ENCODE results near the gene FAR1.

FAR1 gene

DNA sequence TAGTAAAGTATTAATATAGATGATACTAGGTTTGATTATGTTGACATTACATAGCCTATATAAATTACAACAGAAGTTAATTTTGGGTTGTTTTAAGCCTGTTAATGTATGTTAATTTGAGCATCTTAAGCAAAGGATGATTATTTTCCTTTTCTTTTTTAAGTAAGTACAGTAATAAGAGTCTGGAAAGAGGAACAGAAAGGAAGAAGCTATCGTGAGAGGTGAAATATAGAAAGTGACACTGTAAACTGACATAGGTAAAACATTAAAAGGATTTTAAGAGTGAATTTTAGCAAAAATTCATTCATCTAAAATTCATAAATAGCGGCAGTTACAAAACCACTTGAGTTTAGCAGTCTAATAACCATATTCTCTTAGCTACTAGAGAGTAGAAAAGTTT is 45.5 kb downstream of the FAR1 start:
- no peaks in the 10 kb centered on the region for H4K20me1 ChIP-seq (ENCODE audit: insufficient read depth)
- no peak overlapping the region for H2AFZ ChIP-seq (ENCODE audit: low read depth)
- TF ChIP-seq, protein P1, sequence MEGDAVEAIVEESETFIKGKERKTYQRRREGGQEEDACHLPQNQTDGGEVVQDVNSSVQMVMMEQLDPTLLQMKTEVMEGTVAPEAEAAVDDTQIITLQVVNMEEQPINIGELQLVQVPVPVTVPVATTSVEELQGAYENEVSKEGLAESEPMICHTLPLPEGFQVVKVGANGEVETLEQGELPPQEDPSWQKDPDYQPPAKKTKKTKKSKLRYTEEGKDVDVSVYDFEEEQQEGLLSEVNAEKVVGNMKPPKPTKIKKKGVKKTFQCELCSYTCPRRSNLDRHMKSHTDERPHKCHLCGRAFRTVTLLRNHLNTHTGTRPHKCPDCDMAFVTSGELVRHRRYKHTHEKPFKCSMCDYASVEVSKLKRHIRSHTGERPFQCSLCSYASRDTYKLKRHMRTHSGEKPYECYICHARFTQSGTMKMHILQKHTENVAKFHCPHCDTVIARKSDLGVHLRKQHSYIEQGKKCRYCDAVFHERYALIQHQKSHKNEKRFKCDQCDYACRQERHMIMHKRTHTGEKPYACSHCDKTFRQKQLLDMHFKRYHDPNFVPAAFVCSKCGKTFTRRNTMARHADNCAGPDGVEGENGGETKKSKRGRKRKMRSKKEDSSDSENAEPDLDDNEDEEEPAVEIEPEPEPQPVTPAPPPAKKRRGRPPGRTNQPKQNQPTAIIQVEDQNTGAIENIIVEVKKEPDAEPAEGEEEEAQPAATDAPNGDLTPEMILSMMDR (conservative IDR thresholded peaks at IDR 0.05; ENCODE audit: low read depth, low read length), result no peak
- no peak overlapping the region for H3K9ac ChIP-seq
- no peak overlapping the region for H3K27ac ChIP-seq
- H3K4me3 ChIP-seq (IDR thresholded peaks at IDR 0.05; ENCODE audit: insufficient read depth, low read depth, low read length), result no peak overlapping the region
- peaks cover 4% of the 10 kb centered on the region for H3K36me3 ChIP-seq (ENCODE audit: insufficient read depth)
- no peaks in the 10 kb centered on the region for H3K79me2 ChIP-seq (ENCODE audit: insufficient read depth, low read depth)
- H3K4me2 ChIP-seq, result no peak overlapping the region
- no peaks in the 10 kb centered on the region for H3K4me1 ChIP-seq (ENCODE audit: low read depth, poor library complexity, severe bottlenecking)
- no peaks in the 10 kb centered on the region for H3K27me3 ChIP-seq (ENCODE audit: insufficient read depth, low read depth)

DNA sequence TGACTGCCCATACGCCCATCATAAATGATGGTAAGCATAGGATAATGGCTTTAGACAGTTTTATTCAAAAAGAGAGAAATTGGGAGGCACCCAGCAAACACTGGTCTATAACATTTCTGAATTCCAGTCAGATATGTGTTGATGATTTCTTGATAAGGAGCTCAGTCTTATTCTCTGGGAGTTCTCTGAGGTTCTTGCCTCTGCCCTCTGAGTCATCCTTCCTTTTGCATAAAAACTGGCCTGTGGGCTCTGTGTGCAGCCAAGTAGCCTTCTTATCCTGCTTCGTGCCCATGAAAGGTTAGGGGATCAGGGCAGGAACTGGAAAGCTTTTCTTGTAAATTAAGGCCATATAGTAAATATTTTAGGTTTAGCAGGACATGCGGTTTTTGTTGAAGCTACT is 48.9 kb downstream of the FAR1 start:
- H3K4me3 ChIP-seq (IDR thresholded peaks at IDR 0.05; ENCODE audit: insufficient read depth, low read depth, low read length), result no peak overlapping the region

DNA sequence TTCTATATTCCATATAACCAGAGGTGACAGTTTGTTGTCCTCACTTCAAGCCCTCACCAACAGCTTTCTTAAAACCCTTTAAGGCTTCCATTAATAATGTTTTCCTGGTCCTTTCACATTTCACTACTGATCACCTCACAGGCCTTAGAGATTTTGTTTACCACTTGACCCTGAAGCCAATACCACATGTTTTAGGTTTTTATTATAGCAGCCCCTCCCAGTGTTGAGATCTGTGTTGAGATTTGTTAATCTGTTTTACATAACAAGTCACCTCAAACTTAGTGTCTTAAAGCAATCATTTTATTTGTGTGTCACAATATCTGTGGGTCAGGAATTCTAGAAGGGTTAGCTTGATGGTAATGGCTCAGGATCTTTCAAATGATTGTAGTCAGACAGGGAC is 49.9 kb downstream of the FAR1 start:
- no peak overlapping the region for H2AFZ ChIP-seq (ENCODE audit: low read depth)
- H3K27me3 ChIP-seq (ENCODE audit: insufficient read depth, low read depth), result no peaks in the 10 kb centered on the region
- TF ChIP-seq, protein P1 (conservative IDR thresholded peaks at IDR 0.05; ENCODE audit: low read depth, low read length), result no peak
- no peak overlapping the region for H3K27ac ChIP-seq
- no peaks in the 10 kb centered on the region for H3K79me2 ChIP-seq (ENCODE audit: insufficient read depth, low read depth)
- H3K4me2 ChIP-seq, result no peak overlapping the region
- no peaks in the 10 kb centered on the region for H4K20me1 ChIP-seq (ENCODE audit: insufficient read depth)
- no peak overlapping the region for H3K4me3 ChIP-seq (IDR thresholded peaks at IDR 0.05; ENCODE audit: insufficient read depth, low read depth, low read length)
- H3K9ac ChIP-seq, result no peak overlapping the region
- H3K4me1 ChIP-seq (ENCODE audit: low read depth, poor library complexity, severe bottlenecking), result no peaks in the 10 kb centered on the region
- no peaks in the 10 kb centered on the region; the same call in 1 of the 2 replicates for H3K36me3 ChIP-seq (ENCODE audit: insufficient read depth)

More for the DNA sequence above, 48.9 kb downstream of the FAR1 start:
- H3K27ac ChIP-seq, result no peak overlapping the region
- H3K4me2 ChIP-seq, result no peak overlapping the region
- H3K27me3 ChIP-seq (ENCODE audit: insufficient read depth, low read depth), result no peaks in the 10 kb centered on the region
- H4K20me1 ChIP-seq (ENCODE audit: insufficient read depth), result no peaks in the 10 kb centered on the region
- H3K36me3 ChIP-seq (ENCODE audit: insufficient read depth), result no peaks in the 10 kb centered on the region; the same call in 1 of the 2 replicates
- no peak overlapping the region for H2AFZ ChIP-seq (ENCODE audit: low read depth)
- no peaks in the 10 kb centered on the region for H3K79me2 ChIP-seq (ENCODE audit: insufficient read depth, low read depth)
- H3K9ac ChIP-seq, result no peak overlapping the region
- H3K4me1 ChIP-seq (ENCODE audit: low read depth, poor library complexity, severe bottlenecking), result no peaks in the 10 kb centered on the region
- TF ChIP-seq, protein P1 (conservative IDR thresholded peaks at IDR 0.05; ENCODE audit: low read depth, low read length), result no peak

DNA sequence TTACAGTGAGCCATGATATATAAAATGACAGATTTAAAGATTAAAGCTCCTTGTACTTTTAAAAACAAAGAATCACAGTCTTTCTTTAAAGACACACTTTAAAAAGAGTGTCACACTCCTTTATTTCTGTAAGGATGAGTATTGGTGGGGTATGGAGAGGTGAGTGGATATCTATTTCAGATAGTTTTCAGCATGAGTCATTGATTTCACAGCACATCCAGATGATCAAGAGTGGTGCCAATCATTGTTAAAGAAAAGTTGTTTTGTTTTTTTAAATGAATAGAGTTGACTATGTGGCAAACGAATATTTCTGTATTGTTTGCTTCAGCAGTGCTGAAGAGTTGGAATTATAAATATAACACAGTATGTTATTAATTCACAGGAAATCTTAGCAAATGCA is 52.5 kb downstream of the FAR1 start:
- no peak overlapping the region for H2AFZ ChIP-seq (ENCODE audit: low read depth)
- H3K4me3 ChIP-seq (IDR thresholded peaks at IDR 0.05; ENCODE audit: insufficient read depth, low read depth, low read length), result no peak overlapping the region
- no peaks in the 10 kb centered on the region; the same call in 1 of the 2 replicates for H4K20me1 ChIP-seq (ENCODE audit: insufficient read depth)
- H3K4me2 ChIP-seq, result no peak overlapping the region
- no peak overlapping the region for H3K27ac ChIP-seq
- no peak overlapping the region; the same call in 1 of the 2 replicates for H3K9ac ChIP-seq
- no peaks in the 10 kb centered on the region for H3K36me3 ChIP-seq (ENCODE audit: insufficient read depth)
- TF ChIP-seq, protein P1 (conservative IDR thresholded peaks at IDR 0.05; ENCODE audit: low read depth, low read length), result no peak
- H3K27me3 ChIP-seq (ENCODE audit: insufficient read depth, low read depth), result no peaks in the 10 kb centered on the region
- H3K79me2 ChIP-seq (ENCODE audit: insufficient read depth, low read depth), result no peaks in the 10 kb centered on the region
- H3K4me1 ChIP-seq (ENCODE audit: low read depth, poor library complexity, severe bottlenecking), result no peaks in the 10 kb centered on the region
